ENCODE measurements around the gene NRG2. TPM values are rescaled to one million over a fixed set of nuclear protein-coding genes. Genes with fewer than 3 reads are reported as not detected.

NRG2 gene
- total and polyA plus RNA-seq, 2 of the 8 experiments (the other 6 are each of a cell fraction or from before 2014, with no cell fraction given), result 0.27 to 0.54 TPM

DNA sequence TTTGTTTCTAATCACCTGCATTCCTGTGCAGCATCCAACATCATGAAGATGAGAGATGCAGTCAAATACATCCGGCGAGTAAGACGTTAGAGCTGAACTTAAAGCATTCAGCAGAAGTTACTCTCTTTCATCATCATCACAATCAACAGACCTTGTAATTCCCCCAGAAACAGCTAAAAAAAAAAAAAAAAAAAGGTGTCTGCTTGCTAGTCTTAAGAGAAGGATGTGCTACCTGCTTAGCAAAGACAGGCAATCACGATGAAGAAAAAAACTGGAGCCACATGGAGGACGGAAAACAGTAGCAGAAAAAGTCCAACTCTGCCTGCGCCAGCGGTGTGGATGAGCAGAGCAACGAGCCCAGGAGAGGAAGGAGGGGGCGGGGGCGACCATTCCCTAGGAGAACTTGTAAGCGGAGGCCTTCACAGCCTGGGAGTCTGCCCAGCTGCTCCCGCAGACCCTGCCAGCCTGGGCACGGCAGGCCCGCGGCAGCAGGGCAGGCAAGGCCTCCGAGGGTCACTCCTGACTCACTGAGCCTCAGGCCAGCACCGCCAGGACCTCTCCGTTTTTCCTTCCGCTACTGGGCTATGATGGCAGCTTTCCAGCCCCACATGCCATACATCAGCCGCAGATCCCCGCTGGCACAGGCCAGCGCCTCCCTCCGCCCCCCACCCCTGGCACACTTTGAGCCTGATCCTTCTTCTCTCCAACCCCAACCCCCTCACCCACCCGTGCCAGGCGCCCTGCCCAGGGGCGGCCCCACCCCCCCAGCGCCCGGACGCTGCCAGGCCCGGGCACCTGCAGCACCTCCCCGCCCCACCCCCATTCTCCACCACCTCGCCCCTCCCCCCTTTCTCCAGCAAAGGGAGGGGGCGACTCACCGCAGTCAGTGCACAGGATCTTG lies 1.4 kb downstream of the NRG2 start:
- Histone ChIP-seq H3K23ac (ENCODE audit: insufficient read length) (no peak overlapping the region), H3K4ac (replicated peaks; ENCODE audit: insufficient read length, low read depth, low read length) (no peak overlapping the region), H3K4me1 (replicated peaks in 1 of 4; ENCODE audit: control insufficient read depth in 3 of 4, insufficient read depth in 4 of 4, low read length in 3 of 4) (peaks cover 0 to 11% (median 2%) of the 10 kb centered on the region in 4 experiments; a peak in 6 of 7 replicates), H2BK5ac (ENCODE audit: low read depth, low read length) (no peak overlapping the region), H4K20me1 (replicated peaks in 1 of 2; ENCODE audit: control insufficient read depth in 1 of 2, insufficient read depth in 2 of 2, low read length in 2 of 2) (peaks cover 0 to 6% of the 10 kb centered on the region in 2 experiments), H3K18ac (ENCODE audit: extremely low read depth, low read length) (no peak overlapping the region), H3K36me3 (ENCODE audit: control insufficient read depth in 2 of 4, insufficient read depth in 4 of 4, low read length in 3 of 4) (no peaks in the 10 kb centered on the region), H3K56ac (replicated peaks; ENCODE audit: insufficient read length, low read depth, low read length) (no peak overlapping the region), H3K9ac (replicated peaks in 1 of 4; ENCODE audit: extremely low read depth in 1 of 4, low read depth in 3 of 4, low read length in 3 of 4) (no peak overlapping the region), H4K91ac (replicated peaks; ENCODE audit: insufficient read length, low read length) (no peak overlapping the region), H3K79me1 (ENCODE audit: low read depth, low read length) (no peaks in the 10 kb centered on the region), H2AFZ (ENCODE audit: low read length) (peak overlapping the region; percentile 19; the same call in 1 of the 2 replicates), H2BK12ac (ENCODE audit: low read depth, low read length) (no peak overlapping the region), H3K4me2 (ENCODE audit: insufficient read depth in 1 of 2, low read depth in 2 of 2, low read length in 2 of 2) (peak overlapping the region; percentile 79 to 98), H2BK120ac (replicated peaks; ENCODE audit: low read depth, low read length) (no peak overlapping the region), H3K27ac (ENCODE audit: low read depth, low read length) (no peak overlapping the region), H3K14ac (ENCODE audit: insufficient read length) (no peak overlapping the region), H2BK20ac (ENCODE audit: low read length) (no peak overlapping the region), H4K8ac (ENCODE audit: extremely low read depth, insufficient read depth, low read length) (no peak overlapping the region), H3K23me2 (ENCODE audit: low read depth, low read length) (peaks cover 16% of the 10 kb centered on the region), H3K9me3 (ENCODE audit: insufficient read depth in 2 of 2, low read depth in 1 of 2, low read length in 1 of 2) (no peaks in the 10 kb centered on the region), H3K4me3 (ENCODE audit: extremely low read depth in 1 of 4, insufficient read depth in 2 of 4, low read depth in 3 of 4, low read length in 4 of 4) (peak overlapping the region; percentile 33 to 67 (median 50); a peak in 7 of 8 replicates), H2AK5ac (ENCODE audit: low read depth, low read length) (no peak overlapping the region), H4K5ac (ENCODE audit: insufficient read length, low read depth, low read length) (no peak overlapping the region), H3K79me2 (ENCODE audit: control insufficient read depth in 1 of 2, insufficient read depth in 2 of 2, low read length in 2 of 2) (no peaks in the 10 kb centered on the region), H3K27me3 (replicated peaks in 1 of 4; ENCODE audit: control insufficient read depth in 3 of 4, extremely low read depth in 1 of 4, insufficient read depth in 3 of 4, low read length in 3 of 4) (peaks cover 33 to 74% (median 58%) of the 10 kb centered on the region in 4 experiments), H2BK15ac (ENCODE audit: low read length) (no peak overlapping the region)
- DNase-seq (ENCODE audit: low read depth in 1 of 2, low spot score in 2 of 2), result peak in 1 of 2 experiments; percentile 66
- CTCF ChIA-PET (ENCODE audit: partially characterized antibody), result interaction anchor here (0.5 to 4.2 kb wide), 8 partner anchors 16 to 245 kb away, joined by 3 to 19 read pairs (median 4); no protein-coding TSS in a partner anchor
- WGBS, 2 experiments (ENCODE audit: extremely low coverage in 1 of 2, insufficient coverage in 1 of 2, insufficient read length in 1 of 2, insufficient replicate concordance in 2 of 2, low coverage in 1 of 2, low lambda C conversion rate in 2 of 2, missing lambda C conversion rate in 1 of 2), result 13% methylated on average over 17 of the region's 34 CpGs; no CpG with 5 or more reads in 1 of the 2 experiments
- POLR2A ChIA-PET (ENCODE audit: partially characterized antibody), result interaction anchor here (0.6 to 1.1 kb wide), 3 partner anchors 68 to 552 kb away, joined by 3 to 4 read pairs (median 3); partner anchors contain the start of gene PURA
- FAIRE-seq, result no peak
- no peak for TF ChIP-seq POU5F1 (IDR thresholded peaks at IDR 0.05; ENCODE audit: low read depth, low read length)
- TF ChIP-seq, protein P1, sequence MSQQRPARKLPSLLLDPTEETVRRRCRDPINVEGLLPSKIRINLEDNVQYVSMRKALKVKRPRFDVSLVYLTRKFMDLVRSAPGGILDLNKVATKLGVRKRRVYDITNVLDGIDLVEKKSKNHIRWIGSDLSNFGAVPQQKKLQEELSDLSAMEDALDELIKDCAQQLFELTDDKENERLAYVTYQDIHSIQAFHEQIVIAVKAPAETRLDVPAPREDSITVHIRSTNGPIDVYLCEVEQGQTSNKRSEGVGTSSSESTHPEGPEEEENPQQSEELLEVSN (IDR thresholded peaks at IDR 0.05), result no peak
- no peak for TF ChIP-seq PHF8 (conservative IDR thresholded peaks at IDR 0.05; ENCODE audit: low read depth, low read length)
- 0 out of 2 replicates have a peak, but pooled peaks have one; percentile 17 for TF ChIP-seq YY1 (IDR thresholded peaks at IDR 0.05; ENCODE audit: low read depth, low read length)
- TF ChIP-seq, protein P2, sequence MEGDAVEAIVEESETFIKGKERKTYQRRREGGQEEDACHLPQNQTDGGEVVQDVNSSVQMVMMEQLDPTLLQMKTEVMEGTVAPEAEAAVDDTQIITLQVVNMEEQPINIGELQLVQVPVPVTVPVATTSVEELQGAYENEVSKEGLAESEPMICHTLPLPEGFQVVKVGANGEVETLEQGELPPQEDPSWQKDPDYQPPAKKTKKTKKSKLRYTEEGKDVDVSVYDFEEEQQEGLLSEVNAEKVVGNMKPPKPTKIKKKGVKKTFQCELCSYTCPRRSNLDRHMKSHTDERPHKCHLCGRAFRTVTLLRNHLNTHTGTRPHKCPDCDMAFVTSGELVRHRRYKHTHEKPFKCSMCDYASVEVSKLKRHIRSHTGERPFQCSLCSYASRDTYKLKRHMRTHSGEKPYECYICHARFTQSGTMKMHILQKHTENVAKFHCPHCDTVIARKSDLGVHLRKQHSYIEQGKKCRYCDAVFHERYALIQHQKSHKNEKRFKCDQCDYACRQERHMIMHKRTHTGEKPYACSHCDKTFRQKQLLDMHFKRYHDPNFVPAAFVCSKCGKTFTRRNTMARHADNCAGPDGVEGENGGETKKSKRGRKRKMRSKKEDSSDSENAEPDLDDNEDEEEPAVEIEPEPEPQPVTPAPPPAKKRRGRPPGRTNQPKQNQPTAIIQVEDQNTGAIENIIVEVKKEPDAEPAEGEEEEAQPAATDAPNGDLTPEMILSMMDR (IDR thresholded peaks at IDR 0.05; ENCODE audit: control extremely low read depth in 1 of 3, insufficient read depth in 1 of 3, low read depth in 1 of 3, low read length in 3 of 3), result peak in 1 of 3 experiments; percentile 9; a peak in 1 of 4 replicates
- 0 out of 2 replicates have a peak, but pooled peaks have one; percentile 6 for TF ChIP-seq SUZ12 (IDR thresholded peaks at IDR 0.05; ENCODE audit: low read length)
- no peak for TF ChIP-seq HDAC2 (IDR thresholded peaks at IDR 0.05; ENCODE audit: borderline replicate concordance in 1 of 2, low read depth in 2 of 2, low read length in 2 of 2)

Data from H1 (cell line).